HG03064 (cell line): ENCODE data around the gene SCN4A.
A peak's percentile ranks its signal among the peaks of the same experiment; 100 is the strongest.

ENCODE experiments used
- ATAC-seq: cut with Tn5 transposase; IDR thresholded peaks from one replicate; pipeline ENCODE4 v1.9.1; 2021; ENCODE audit warnings: low read depth; ENCODE audit not compliant: unreplicated experiment

Gene SCN4A

DNA sequence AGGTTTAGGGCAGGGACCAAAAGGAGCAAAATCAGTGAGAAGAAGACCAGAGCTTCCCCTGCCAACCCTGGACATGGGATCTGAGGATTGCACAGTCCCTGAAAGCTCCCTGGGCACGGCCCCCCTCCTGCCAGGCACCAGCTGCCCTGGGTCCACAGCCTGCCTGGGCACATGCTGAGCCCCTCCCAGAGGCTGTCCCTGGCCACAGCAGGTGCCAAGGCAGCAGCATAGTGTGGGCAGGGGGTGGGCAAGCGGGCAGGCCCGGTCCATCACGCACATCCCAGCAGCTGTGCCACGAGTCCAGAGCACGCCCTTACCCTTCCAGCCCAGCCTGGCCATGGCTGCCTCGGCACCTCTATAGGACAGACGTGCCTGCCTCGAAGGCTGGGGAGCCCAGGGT is 12.7 kb downstream of the SCN4A start:
- ATAC-seq = no peak

DNA sequence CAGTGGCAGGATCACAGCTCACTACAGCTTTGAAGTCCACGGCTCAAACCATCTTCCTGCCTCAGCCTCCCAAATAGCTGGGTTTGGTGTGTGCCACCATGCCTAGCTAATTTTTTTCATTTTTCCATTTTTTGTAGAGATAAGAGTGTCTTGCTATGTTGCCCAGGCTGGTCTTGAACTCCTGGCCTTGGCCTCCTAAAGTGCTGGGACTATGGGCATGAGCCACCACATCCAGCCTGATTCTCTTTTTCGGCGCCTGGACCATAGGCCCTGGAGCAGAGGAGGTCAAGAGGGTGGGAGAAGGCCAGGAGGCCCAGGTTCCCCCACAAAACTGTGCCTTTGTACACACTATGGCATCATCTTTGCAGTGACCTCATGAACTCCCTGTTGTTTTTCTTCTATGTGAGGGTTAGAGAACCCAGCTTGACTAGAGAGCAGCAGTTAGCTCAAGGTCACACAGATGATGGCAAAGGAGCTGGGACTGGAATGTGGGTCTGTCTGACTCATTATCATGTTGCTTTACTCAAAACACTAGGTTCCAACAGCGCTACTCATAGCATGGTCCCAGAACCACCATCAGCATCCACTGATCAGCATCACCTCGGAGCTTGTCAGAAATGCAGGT is 16.3 kb downstream of the SCN4A start:
- no peak for ATAC-seq

DNA sequence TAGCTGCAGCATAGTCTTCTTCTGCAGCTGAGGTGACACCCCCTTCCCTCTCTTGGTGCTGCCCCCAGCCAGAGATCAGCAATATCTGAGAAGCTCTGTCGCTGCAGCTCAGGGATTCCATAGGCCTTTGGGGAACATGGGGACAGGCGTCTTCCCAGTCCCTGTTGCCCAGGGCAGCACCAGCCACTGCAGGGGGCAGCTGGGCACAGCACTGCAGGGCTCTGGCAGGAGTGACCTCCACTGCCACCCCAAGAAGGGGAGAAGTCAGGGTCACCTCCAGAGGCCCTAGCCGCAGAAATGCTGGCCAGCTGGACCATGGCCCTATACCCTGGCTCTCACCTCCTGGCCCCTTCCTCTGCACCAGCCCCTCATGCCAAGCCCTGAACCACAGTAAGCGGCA is 16.9 kb downstream of the SCN4A start:
- no peak for ATAC-seq

- ATAC-seq = no peak
Observed at GRCh38 chr17:63955232-63955631, 17.5 kb downstream of the SCN4A start.

DNA sequence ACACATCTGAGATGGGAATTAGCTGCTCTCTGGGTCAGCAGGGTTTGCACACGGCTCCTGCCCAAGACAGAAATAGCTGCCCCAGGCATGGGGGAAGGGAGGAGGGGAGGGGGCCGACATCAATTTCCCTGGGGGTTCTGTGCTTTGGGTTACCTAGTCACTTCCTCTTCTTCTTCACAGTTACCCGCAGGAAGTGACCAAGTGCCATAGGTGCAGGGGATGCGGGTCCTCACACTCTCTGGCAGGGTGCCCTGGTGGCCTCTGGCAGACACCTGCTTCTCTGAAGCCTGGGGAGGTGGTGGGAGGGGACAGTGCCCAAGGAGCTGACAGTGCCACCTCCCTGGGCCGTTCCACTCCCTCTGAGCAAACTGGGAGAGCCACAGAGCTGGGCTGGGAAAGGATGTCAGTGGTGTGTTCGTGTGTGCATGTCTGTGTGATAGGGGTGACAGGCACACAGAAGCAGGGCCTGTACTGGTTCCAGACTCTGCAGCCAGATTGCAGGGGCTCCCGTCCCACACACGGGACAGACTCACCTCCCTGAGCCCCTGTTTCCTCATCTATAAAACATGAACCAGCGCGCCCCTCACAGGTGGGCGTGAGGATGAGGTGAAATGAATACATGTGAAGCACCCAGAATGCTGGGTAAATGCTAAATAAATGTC is 18.2 kb downstream of the SCN4A start:
- no peak for ATAC-seq

GRCh38 chr17:63950940-63951907 is 21.5 kb downstream of the SCN4A start:
- ATAC-seq = no peak

- ATAC-seq = no peak
Observed at GRCh38 chr17:63949576-63950250, 23.0 kb downstream of the SCN4A start.

DNA sequence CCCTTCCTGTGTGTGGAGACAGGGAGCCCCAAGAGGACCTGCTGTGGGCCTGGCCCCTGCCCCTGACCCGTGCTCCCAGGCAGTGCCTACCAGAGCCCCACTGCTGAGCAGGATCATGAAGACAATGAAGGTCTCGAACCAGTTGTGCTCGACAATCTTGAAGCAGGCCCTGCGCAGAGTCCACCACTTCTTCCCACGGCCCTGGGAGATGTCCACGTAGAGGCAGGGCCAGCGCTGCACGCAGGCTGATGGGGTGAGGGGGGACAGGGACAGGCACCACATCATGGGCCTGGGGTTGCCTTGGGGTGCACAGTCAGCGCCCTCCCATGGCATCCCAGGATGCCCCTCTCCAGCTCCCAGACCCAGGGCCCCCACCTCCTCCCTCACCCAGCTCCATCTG is 24.2 kb downstream of the SCN4A start:
- no peak for ATAC-seq

DNA sequence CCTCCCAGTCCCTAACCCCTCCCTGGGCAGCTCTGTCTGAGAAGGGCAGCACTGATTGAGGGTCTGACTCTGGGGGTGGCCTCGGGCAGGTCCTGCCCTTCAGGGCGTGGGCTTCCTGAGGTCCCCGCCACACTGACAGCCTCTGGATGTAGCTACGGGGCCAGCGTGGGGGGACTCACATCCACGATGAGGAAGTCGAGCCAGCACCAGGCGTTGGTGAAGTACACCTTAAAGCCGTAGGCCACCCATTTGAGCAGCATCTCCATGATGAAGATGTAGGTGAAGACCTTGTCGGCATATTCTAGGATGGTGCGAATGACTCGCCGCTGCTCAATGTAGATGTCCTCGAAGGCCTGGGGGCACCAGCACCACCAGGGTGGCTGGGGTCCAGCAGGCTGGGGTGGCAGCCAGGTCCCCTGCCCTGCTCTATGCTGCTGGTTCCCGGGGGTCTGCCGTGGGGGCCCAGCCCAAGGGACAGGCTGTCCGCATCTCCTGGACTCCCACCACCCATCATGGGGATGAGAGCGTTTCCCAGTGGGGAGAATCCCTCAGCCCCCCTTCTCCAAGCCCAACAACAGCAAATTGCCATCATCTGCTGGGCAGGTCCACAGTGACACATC is 24.9 kb downstream of the SCN4A start:
- ATAC-seq = no peak

GRCh38 chr17:63946440-63947363 is 26.0 kb downstream of the SCN4A start:
- ATAC-seq = peak; percentile 54

DNA sequence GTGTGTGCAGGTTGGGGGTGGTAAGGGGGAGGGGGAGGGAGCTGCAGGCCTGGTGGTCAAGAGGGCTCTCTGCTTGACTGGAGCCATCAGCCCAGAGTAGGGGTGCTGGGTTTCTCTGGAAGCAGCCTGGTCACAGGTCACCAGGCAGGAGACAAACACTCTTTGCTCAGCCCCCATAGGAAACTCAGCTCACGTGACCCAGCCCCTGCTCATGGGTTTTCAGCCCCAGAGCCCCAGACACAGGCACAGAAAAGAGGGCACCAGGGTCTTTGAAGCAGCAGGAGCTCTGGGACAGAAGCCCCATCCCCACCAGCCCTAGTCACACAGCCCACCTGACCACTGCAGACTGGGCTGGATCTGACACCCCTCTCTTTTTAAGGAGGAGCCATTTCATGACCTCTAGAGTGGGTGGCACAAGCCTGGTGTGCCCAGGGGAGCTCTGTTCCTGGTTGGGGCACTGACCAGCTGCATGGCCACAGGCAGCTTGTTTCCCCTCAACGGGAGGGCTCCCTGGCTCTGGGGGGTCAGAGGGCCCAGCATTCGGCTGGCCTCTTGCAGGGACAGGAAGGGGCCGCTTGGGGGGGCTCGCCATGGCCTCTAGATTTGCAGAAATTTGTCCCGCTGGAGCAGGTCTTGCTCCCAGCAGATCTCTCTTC is 26.8 kb downstream of the SCN4A start:
- no peak for ATAC-seq

DNA sequence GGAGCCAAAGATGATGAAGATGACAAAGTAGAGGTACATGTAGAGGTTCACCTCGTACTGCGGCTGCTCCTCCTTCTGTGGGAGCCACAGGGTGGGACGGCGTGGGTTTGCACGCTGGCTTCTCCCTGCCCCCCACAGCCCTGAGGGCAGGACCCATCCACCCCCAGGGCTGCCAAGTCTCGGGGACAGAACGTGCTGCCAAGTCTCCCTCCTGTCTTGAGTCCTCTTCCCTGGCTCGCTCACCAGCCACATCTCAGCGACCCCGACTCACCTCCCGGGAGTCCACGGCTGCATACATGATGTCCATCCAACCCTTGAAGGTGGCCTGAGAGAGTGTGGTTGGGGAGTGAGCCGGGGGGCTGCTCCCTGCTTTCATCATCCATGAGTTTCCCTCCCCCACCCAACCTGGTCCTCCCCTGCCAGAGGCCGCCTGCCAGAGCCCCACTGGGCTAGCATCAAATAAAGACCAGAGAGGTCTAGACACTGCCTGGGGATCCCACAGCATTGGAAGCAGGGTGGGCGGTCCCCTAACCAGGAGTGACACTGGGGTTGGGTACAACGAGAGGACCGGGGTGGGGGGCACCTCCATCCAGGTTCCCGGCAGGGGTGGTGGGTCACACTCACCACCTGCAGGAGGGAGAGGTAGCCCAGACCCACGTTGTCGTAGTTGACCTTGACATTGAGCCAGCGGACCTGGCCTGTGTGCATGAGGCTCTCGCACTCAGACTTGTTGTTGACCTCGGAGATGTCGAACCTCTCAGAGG is 27.8 kb downstream of the SCN4A start:
- ATAC-seq = no peak

GRCh38 chr17:63943745-63944144 is 29.0 kb downstream of the SCN4A start:
- ATAC-seq = no peak

GRCh38 chr17:63942309-63942985 is 30.3 kb downstream of the SCN4A start:
- ATAC-seq = no peak

GRCh38 chr17:63941751-63942150 is 31.0 kb downstream of the SCN4A start:
- no peak for ATAC-seq

DNA sequence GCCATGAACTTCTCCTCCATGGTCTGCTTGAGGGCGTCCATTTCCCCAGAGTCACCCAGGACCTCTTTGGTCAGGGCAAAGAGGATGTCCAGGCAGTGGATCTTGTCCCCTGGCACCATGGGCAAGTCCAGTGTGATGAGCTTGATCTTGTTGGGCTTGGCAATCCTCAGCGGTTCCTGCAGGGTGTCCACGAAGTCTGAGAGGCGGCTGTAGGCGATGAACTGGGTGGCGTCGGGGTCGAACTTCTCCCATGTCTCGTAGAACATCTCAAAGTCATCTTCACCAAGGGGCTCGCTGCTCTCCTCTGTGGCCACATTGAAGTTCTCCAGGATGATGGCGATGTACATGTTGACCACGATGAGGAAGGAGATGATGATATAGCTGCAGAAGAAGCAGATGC is 31.6 kb downstream of the SCN4A start:
- ATAC-seq = no peak

- no peak for ATAC-seq
Observed at GRCh38 chr17:63940584-63940983, 32.1 kb downstream of the SCN4A start.

DNA sequence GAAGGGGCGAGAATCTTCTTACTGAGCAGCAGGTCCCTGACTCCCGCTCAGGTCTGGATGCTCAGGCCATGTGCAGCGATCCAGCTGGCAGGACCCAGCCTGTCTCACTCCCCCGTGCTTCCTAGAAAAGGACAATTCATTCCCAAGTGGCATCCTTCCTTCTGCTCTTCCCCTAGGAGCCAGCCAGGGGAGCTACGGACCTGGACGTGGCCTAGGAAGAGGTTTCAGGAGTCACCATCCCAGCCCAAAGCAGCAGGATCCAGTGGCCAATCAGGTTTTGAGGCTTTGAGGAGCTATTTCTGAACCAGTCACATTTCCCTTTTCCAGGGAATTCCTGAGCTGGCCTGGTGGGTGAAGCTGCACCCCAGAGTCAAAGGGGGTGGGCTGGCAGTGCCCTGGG is 32.8 kb downstream of the SCN4A start:
- no peak for ATAC-seq
